ENCODE data around the gene TWF2. TPM values are rescaled to one million over a fixed set of nuclear protein-coding genes. Genes with fewer than 3 reads are reported as not detected.
A peak's percentile ranks its signal among the peaks of the same experiment; 100 is the strongest.

TWF2 gene
- total and polyA plus RNA-seq, 10 of the 15 experiments (the other 5 are each of a cell fraction or from before 2014, with no cell fraction given) = 0.16 to 106 (median 68.5) TPM

- ChIA-PET RAD21 (ENCODE audit: unreplicated experiment) (interaction anchor here (0.7 to 1.2 kb wide), 2 partner anchors 120 to 164 kb away, joined by 3 to 4 read pairs; no protein-coding TSS in a partner anchor), POLR2A (interaction anchor here (0.6 to 1.5 kb wide), 2 partner anchors 9 to 15 kb away, joined by 4 to 5 read pairs; partner anchors contain the start of gene TLR9), SMC1A (ENCODE audit: uncharacterized antibody, unreplicated experiment) (interaction anchor here (10.5 kb wide), 1 partner anchor 121 kb away, joined by 112 read pairs; no protein-coding TSS in a partner anchor), CTCF (interaction anchor here (1.0 to 1.9 kb wide), 5 partner anchors 9 to 230 kb away, joined by 3 to 11 read pairs (median 6); partner anchors contain the start of gene TLR9)
- H3K27ac ChIP-seq (ENCODE audit: control insufficient read depth, insufficient read depth) = no peak overlapping the region
- no peak overlapping the region for H2AFZ ChIP-seq (ENCODE audit: control insufficient read depth, low read depth, low read length)
- H3K4me3 ChIP-seq = no peak overlapping the region
- DNase-seq (ENCODE audit: low read depth, low spot score) (no peak), FAIRE-seq (peak; percentile 47), ATAC-seq (no peak)
- in situ Hi-C loops (cut with MboI) (no loop called here), intact Hi-C loops (cut with micrococcal nuclease; ENCODE audit: unreplicated experiment) (no loop called here)
- H3K9ac ChIP-seq (ENCODE audit: control insufficient read depth, insufficient read depth, low read length) = no peak overlapping the region; the same call in 1 of the 2 replicates
- no peaks in the 10 kb centered on the region for H3K27me3 ChIP-seq (replicated peaks in 1 of 2; ENCODE audit: control insufficient read depth in 2 of 2, insufficient read depth in 2 of 2, low read length in 1 of 2)
- WGBS (ENCODE audit: insufficient coverage, insufficient replicate concordance, low lambda C conversion rate, missing lambda C conversion rate) = 67% methylated on average over 13 of the region's 13 CpGs
- BruUV-seq (replicated peaks) = no TSS peak
- H4K20me1 ChIP-seq (ENCODE audit: control insufficient read depth, insufficient read depth) = no peaks in the 10 kb centered on the region
- peaks cover 14% of the 10 kb centered on the region for H3K4me1 ChIP-seq (ENCODE audit: control insufficient read depth, insufficient read depth, low read length)
- TF ChIP-seq BCL3 (IDR thresholded peaks at IDR 0.05; ENCODE audit: borderline replicate concordance, insufficient read depth, low read depth, low read length, poor library complexity, severe bottlenecking) (no peak), IRF3 (IDR thresholded peaks at IDR 0.05) (no peak), STAT1 (conservative IDR thresholded peaks at IDR 0.05) (no peak), ATF2 (IDR thresholded peaks at IDR 0.05; ENCODE audit: low read length) (no peak), SIN3A (IDR thresholded peaks at IDR 0.05; ENCODE audit: low read depth, low read length) (no peak), ASH2L (IDR thresholded peaks at IDR 0.05; ENCODE audit: borderline replicate concordance, low read depth) (no peak)
- no peaks in the 10 kb centered on the region for H3K79me2 ChIP-seq (ENCODE audit: control insufficient read depth, insufficient read depth, low read length)
- peaks cover 11 to 20% of the 10 kb centered on the region in 2 experiments for H3K36me3 ChIP-seq (ENCODE audit: control insufficient read depth in 2 of 2, insufficient read depth in 2 of 2, low read length in 1 of 2)
- H3K4me2 ChIP-seq (ENCODE audit: control insufficient read depth, insufficient read depth) = no peak overlapping the region
- H3K9me3 ChIP-seq (replicated peaks; ENCODE audit: control insufficient read depth, insufficient read depth, low read length) = no peaks in the 10 kb centered on the region
Measured at GRCh38 chr3:52216585-52217408, 22.2 kb downstream of the TWF2 start.

All from GM12878 (cell line).